HepG2 (cell line): ENCODE results near the gene CAPN11. TPM values are rescaled to one million over a fixed set of nuclear protein-coding genes. Genes with fewer than 3 reads are reported as not detected.

Source experiments
- ATM ChIP-seq: fragments of 450-650 bp; IDR thresholded peaks from 2 replicates; pipeline ENCODE4 v1.7.1; 2017; ENCODE audit warnings: mild to moderate bottlenecking, borderline replicate concordance
- BORCS8-MEF2B ChIP-seq: sonication (generic); formaldehyde crosslinking; IDR thresholded peaks from 2 replicates; pipeline ENCODE4 v1.8.0; 2022; ENCODE audit warnings: mild to moderate bottlenecking, missing genetic modification reagents
- DNMT3B ChIP-seq: conservative IDR thresholded peaks from 2 replicates; pipeline ENCODE4 v1.6.1; 2016; ENCODE audit warnings: missing biosample characterization, control low read depth
- ETV5 ChIP-seq: IDR thresholded peaks from 2 replicates; pipeline ENCODE4 v1.6.1; 2018; ENCODE audit warnings: missing biosample characterization, missing genetic modification reagents, inconsistent platforms, borderline replicate concordance
- HNF4G ChIP-seq, 2 experiments: sonication (generic) in 1 of 2; formaldehyde crosslinking in 1 of 2; IDR thresholded peaks; 2 replicates each; pipeline versions ENCODE4 v1.4.0 to v1.6.1; 2011 to 2020; ENCODE audit warnings: borderline replicate concordance in 2 of 2, low read depth in 2 of 2, mild to moderate bottlenecking in 2 of 2, low read length in 1 of 2, missing genetic modification reagents in 1 of 2, moderate library complexity in 1 of 2
- PCBP1 ChIP-seq: fragments of 200-400 bp; formaldehyde crosslinking; IDR thresholded peaks from 2 replicates; pipeline ENCODE4 v1.6.1; 2017; ENCODE audit warnings: mild to moderate bottlenecking, low read depth, low read length, borderline replicate concordance
- REL ChIP-seq: sonication (generic); formaldehyde crosslinking; conservative IDR thresholded peaks from 2 replicates; pipeline ENCODE4 v1.8.0; 2022; ENCODE audit warnings: mild to moderate bottlenecking, missing genetic modification reagents, moderate library complexity
- RORA ChIP-seq: sonication (generic); formaldehyde crosslinking; IDR thresholded peaks from 2 replicates; pipeline ENCODE4 v1.5.0; 2020; ENCODE audit warnings: mild to moderate bottlenecking, missing genetic modification reagents, moderate library complexity
- SMARCE1 ChIP-seq: fragments of 450-650 bp; IDR thresholded peaks from 2 replicates; pipeline ENCODE4 v1.6.1; 2017; ENCODE audit warnings: borderline replicate concordance
- ZBTB1 ChIP-seq: sonication (generic); formaldehyde crosslinking; IDR thresholded peaks from 2 replicates; pipeline ENCODE4 v1.4.0; 2020; ENCODE audit warnings: missing genetic modification reagents, borderline replicate concordance
- ZEB1 ChIP-seq: IDR thresholded peaks from 2 replicates; pipeline ENCODE4 v1.6.1; 2012; ENCODE audit warnings: mild to moderate bottlenecking, low read depth, inconsistent platforms; ENCODE audit not compliant: insufficient replicate concordance
- ZNF10 ChIP-seq: sonication (generic); formaldehyde crosslinking; IDR thresholded peaks from 2 replicates; pipeline ENCODE4 v1.4.0; 2020; ENCODE audit warnings: mild to moderate bottlenecking, low read depth, missing genetic modification reagents, borderline replicate concordance
- ZNF230 ChIP-seq: sonication (generic); formaldehyde crosslinking; IDR thresholded peaks from 2 replicates; pipeline ENCODE4 v1.4.0; 2020; ENCODE audit warnings: mild to moderate bottlenecking, missing genetic modification reagents
- ZNF432 ChIP-seq: sonication (generic); formaldehyde crosslinking; IDR thresholded peaks from 2 replicates; pipeline ENCODE4 v1.5.0; 2020; ENCODE audit warnings: missing genetic modification reagents, mild to moderate bottlenecking, borderline replicate concordance
- ZNF451 ChIP-seq: sonication (generic); formaldehyde crosslinking; IDR thresholded peaks from 2 replicates; pipeline ENCODE4 v1.5.0; 2020; ENCODE audit warnings: mild to moderate bottlenecking, missing genetic modification reagents
- ZNF567 ChIP-seq: sonication (generic); formaldehyde crosslinking; IDR thresholded peaks from 2 replicates; pipeline ENCODE4 v1.8.1; 2023; ENCODE audit warnings: mild to moderate bottlenecking, missing genetic modification reagents, borderline replicate concordance
- polyA plus RNA-seq, 8 experiments: library from polyadenylated mRNA; depleted of rRNA in 3 of 8; stranded (reverse) in 7 of 8; unstranded in 1 of 8; fragments of >200 nt; fragmentation: Illumina TruSeq in 4 of 8; extraction: Trizol in 4 of 8; gene quantifications; 2 replicates each; pipeline versions ENCODE4 v1.2.1 to v1.2.3, GENCODE V29; 2011 to 2016; ENCODE audit warnings: low read depth in 4 of 8, missing spikeins in 1 of 8, mixed read lengths in 1 of 8; ENCODE audit not compliant: insufficient read depth in 1 of 8
- total RNA-seq, 5 experiments: library from RNA; depleted of rRNA; stranded (reverse); fragments of >200 nt; fragmentation: Illumina TruSeq; extraction: Trizol; gene quantifications; 2 replicates each; pipeline ENCODE4 v1.2.3, GENCODE V29; 2016; ENCODE audit warnings: low read depth in 1 of 5
- TF ChIP-seq, protein P1 (sequence below): sonication (generic); formaldehyde crosslinking; IDR thresholded peaks from 2 replicates; pipeline ENCODE4 v1.5.0; 2020; ENCODE audit warnings: missing genetic modification reagents
- TF ChIP-seq, protein P2 (sequence below): sonication (generic); formaldehyde crosslinking; IDR thresholded peaks from 2 replicates; pipeline ENCODE4 v1.4.0; 2020; ENCODE audit warnings: mild to moderate bottlenecking, missing genetic modification reagents, borderline replicate concordance
- TF ChIP-seq, protein P3 (sequence below): sonication (generic); formaldehyde crosslinking; IDR thresholded peaks from 2 replicates; pipeline ENCODE4 v1.8.0; 2022; ENCODE audit warnings: mild to moderate bottlenecking, missing genetic modification reagents
- TF ChIP-seq, protein P4 (sequence below): sonication (generic); formaldehyde crosslinking; IDR thresholded peaks from 2 replicates; pipeline ENCODE4 v1.4.0; 2020; ENCODE audit warnings: missing genetic modification reagents
- TF ChIP-seq, protein P5 (sequence below): sonication (generic); formaldehyde crosslinking; conservative IDR thresholded peaks from 2 replicates; pipeline ENCODE4 v1.4.0; 2020; ENCODE audit warnings: missing genetic modification reagents

Gene CAPN11
- total and polyA plus RNA-seq, 2 of the 13 experiments (the other 11 are each of a cell fraction or from before 2014, with no cell fraction given): 0.07 to 0.11 TPM

- TF ChIP-seq, protein P1, sequence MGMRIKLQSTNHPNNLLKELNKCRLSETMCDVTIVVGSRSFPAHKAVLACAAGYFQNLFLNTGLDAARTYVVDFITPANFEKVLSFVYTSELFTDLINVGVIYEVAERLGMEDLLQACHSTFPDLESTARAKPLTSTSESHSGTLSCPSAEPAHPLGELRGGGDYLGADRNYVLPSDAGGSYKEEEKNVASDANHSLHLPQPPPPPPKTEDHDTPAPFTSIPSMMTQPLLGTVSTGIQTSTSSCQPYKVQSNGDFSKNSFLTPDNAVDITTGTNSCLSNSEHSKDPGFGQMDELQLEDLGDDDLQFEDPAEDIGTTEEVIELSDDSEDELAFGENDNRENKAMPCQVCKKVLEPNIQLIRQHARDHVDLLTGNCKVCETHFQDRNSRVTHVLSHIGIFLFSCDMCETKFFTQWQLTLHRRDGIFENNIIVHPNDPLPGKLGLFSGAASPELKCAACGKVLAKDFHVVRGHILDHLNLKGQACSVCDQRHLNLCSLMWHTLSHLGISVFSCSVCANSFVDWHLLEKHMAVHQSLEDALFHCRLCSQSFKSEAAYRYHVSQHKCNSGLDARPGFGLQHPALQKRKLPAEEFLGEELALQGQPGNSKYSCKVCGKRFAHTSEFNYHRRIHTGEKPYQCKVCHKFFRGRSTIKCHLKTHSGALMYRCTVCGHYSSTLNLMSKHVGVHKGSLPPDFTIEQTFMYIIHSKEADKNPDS: peak; percentile 89
- TF ChIP-seq, protein P2, sequence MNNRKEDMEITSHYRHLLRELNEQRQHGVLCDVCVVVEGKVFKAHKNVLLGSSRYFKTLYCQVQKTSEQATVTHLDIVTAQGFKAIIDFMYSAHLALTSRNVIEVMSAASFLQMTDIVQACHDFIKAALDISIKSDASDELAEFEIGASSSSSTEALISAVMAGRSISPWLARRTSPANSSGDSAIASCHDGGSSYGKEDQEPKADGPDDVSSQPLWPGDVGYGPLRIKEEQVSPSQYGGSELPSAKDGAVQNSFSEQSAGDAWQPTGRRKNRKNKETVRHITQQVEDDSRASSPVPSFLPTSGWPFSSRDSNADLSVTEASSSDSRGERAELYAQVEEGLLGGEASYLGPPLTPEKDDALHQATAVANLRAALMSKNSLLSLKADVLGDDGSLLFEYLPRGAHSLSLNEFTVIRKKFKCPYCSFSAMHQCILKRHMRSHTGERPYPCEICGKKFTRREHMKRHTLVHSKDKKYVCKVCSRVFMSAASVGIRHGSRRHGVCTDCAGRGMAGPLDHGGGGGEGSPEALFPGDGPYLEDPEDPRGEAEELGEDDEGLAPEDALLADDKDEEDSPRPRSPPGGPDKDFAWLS (CRISPR knock-in tag): no peak
- TF ChIP-seq PCBP1 (0 out of 2 replicates have a peak, but pooled peaks have one; percentile 56), ZNF451 (peak; percentile 61; the same call in 1 of the 2 replicates), ZBTB1 (CRISPR knock-in tag) (no peak), SMARCE1 (no peak), ETV5 (CRISPR knock-in tag) (peak; percentile 89; the same call in 1 of the 2 replicates), ZEB1 (peak; percentile 92), ZNF432 (CRISPR knock-in tag) (no peak), BORCS8-MEF2B (CRISPR knock-in tag) (peak; percentile 90), ATM (no peak), RORA (CRISPR knock-in tag) (no peak), ZNF10 (CRISPR knock-in tag) (no peak), HNF4G (IDR thresholded peaks at IDR 0.05; ENCODE audit: borderline replicate concordance, low read depth, low read length) (peak; percentile 95), HNF4G (CRISPR knock-in tag; IDR thresholded peaks at IDR 0.05; ENCODE audit: borderline replicate concordance, low read depth) (peak; percentile 97), REL (CRISPR knock-in tag) (no peak), ZNF567 (CRISPR knock-in tag) (peak; percentile 65; the same call in 1 of the 2 replicates), DNMT3B (CRISPR knock-in tag) (no peak), ZNF230 (CRISPR knock-in tag) (0 out of 2 replicates have a peak, but pooled peaks have one; percentile 15)
- TF ChIP-seq, protein P3, sequence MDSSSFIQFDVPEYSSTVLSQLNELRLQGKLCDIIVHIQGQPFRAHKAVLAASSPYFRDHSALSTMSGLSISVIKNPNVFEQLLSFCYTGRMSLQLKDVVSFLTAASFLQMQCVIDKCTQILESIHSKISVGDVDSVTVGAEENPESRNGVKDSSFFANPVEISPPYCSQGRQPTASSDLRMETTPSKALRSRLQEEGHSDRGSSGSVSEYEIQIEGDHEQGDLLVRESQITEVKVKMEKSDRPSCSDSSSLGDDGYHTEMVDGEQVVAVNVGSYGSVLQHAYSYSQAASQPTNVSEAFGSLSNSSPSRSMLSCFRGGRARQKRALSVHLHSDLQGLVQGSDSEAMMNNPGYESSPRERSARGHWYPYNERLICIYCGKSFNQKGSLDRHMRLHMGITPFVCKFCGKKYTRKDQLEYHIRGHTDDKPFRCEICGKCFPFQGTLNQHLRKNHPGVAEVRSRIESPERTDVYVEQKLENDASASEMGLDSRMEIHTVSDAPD: peak; percentile 93
- TF ChIP-seq, protein P4, sequence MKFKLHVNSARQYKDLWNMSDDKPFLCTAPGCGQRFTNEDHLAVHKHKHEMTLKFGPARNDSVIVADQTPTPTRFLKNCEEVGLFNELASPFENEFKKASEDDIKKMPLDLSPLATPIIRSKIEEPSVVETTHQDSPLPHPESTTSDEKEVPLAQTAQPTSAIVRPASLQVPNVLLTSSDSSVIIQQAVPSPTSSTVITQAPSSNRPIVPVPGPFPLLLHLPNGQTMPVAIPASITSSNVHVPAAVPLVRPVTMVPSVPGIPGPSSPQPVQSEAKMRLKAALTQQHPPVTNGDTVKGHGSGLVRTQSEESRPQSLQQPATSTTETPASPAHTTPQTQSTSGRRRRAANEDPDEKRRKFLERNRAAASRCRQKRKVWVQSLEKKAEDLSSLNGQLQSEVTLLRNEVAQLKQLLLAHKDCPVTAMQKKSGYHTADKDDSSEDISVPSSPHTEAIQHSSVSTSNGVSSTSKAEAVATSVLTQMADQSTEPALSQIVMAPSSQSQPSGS: peak; percentile 79
- TF ChIP-seq, protein P5, sequence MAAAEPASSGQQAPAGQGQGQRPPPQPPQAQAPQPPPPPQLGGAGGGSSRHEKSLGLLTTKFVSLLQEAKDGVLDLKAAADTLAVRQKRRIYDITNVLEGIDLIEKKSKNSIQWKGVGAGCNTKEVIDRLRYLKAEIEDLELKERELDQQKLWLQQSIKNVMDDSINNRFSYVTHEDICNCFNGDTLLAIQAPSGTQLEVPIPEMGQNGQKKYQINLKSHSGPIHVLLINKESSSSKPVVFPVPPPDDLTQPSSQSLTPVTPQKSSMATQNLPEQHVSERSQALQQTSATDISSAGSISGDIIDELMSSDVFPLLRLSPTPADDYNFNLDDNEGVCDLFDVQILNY (CRISPR knock-in tag): no peak
These were observed 2.0 kb upstream of the CAPN11 start (continued) for GRCh38 chr6:44156494-44157151.
